Keratinocyte (primary cell): ENCODE measurements around the gene SPIN1.

Source experiments
- CTCF ChIP-seq, 3 experiments: IDR thresholded peaks in 1 of 3; conservative IDR thresholded peaks in 1 of 3; optimal IDR thresholded peaks in 1 of 3; 2 replicates in 2 of 3; 3 replicates in 1 of 3; pipeline versions ENCODE3 to v1.5.1; 2011; ENCODE audit warnings: low read length in 3 of 3, mild to moderate bottlenecking in 3 of 3, moderate library complexity in 2 of 3, control low read depth in 1 of 3, inconsistent platforms in 1 of 3; ENCODE audit not compliant: insufficient read depth in 2 of 3; ENCODE audit errors: extremely low read depth in 1 of 3
- EZH2 ChIP-seq: IDR thresholded peaks from one replicate; pipeline ENCODE4 v1.6.1; 2012; ENCODE audit warnings: inconsistent platforms, mild to moderate bottlenecking, low read length, moderate library complexity

GRCh38 chr9:88503845-88504764 lies 115.9 kb downstream of the SPIN1 start:
- TF ChIP-seq CTCF (optimal IDR thresholded peaks at IDR 0.05 in 1 of 3, IDR thresholded peaks at IDR 0.05 in 1 of 3, conservative IDR thresholded peaks at IDR 0.05 in 1 of 3; ENCODE audit: extremely low read depth in 1 of 3, insufficient read depth in 2 of 3, low read length in 3 of 3) = no peak
- no peak for TF ChIP-seq EZH2
